GM12878 (cell line): ENCODE measurements around the gene ATAD3A. TPM values are rescaled to one million over a fixed set of nuclear protein-coding genes. Genes with fewer than 3 reads are reported as not detected.
"Not testable (repeated sequence)": the region's sequence is repeated elsewhere in the genome, so short reads cannot be mapped to it uniquely, and the experiment has no call there.

Experiments
- ATAC-seq: fragments of 200-7000 bp; cut with Tn5 transposase; 3 replicates; pipeline ENCODE4 v1.9.1; 2020; ENCODE audit warnings: mild to moderate bottlenecking, moderate library complexity
- BruUV-seq: library from RNA; stranded (reverse); fragments of 400-500 nt; replicated peaks from 2 replicates; lab custom pipeline; 2021; lab: Mats Ljungman, UMichigan
- CTCF ChIA-PET: fragments of 300-600 bp; sonication (Branson Sonifier 250); formaldehyde crosslinking; extraction: SDS; loops from one replicate; lab custom pipeline; 2021; ENCODE audit warnings: inconsistent platforms; lab: Yijun Ruan, JAX
- POLR2A ChIA-PET: fragments of 350-600 bp; formaldehyde crosslinking; extraction: SDS; loops from one replicate; lab custom pipeline; 2021; ENCODE audit warnings: inconsistent platforms; lab: Charles Lee
- RAD21 ChIA-PET: fragments of 300-600 bp; sonication (Branson Sonifier 250); formaldehyde crosslinking; loops from one replicate; lab custom pipeline; 2023; ENCODE audit warnings: antibody characterized with exemption; ENCODE audit not compliant: unreplicated experiment; lab: Charles Lee
- SMC1A ChIA-PET: fragments of 300-600 bp; sonication (Branson Sonifier 250); formaldehyde crosslinking; loops from one replicate; lab custom pipeline; 2023; ENCODE audit not compliant: unreplicated experiment, uncharacterized antibody; lab: Charles Lee
- DNase-seq: peaks from one replicate; pipeline ENCODE4 v3.0.0-alpha.2; 2011; ENCODE audit warnings: low read depth, low spot score
- FAIRE-seq: peaks from 3 replicates; lab custom pipeline; 2011; peaks lifted over from hg19 to GRCh38; lab: Jason Lieb, UNC
- H2AFZ ChIP-seq: 2 replicates; pipeline ENCODE4 v1.6.0; 2011; ENCODE audit warnings: low read depth, low read length, control low read depth; ENCODE audit not compliant: control insufficient read depth
- H3K27ac ChIP-seq: 2 replicates; pipeline ENCODE4 v1.5.1; 2011; ENCODE audit warnings: control low read depth; ENCODE audit not compliant: control insufficient read depth, insufficient read depth
- H3K27me3 ChIP-seq, 2 experiments: replicated peaks in 1 of 2; 2 replicates each; pipeline versions ENCODE4 v1.6.0 to v1.6.1; 2011; ENCODE audit warnings: low read length in 1 of 2; ENCODE audit not compliant: control insufficient read depth in 2 of 2, insufficient read depth in 2 of 2
- H3K36me3 ChIP-seq, 2 experiments: 2 replicates each; pipeline ENCODE4 v1.5.1; 2011; ENCODE audit warnings: low read length in 1 of 2; ENCODE audit not compliant: control insufficient read depth in 2 of 2, insufficient read depth in 2 of 2
- H3K4me1 ChIP-seq: 2 replicates; pipeline ENCODE4 v1.6.1; 2011; ENCODE audit warnings: mild to moderate bottlenecking, low read length, moderate library complexity, mixed read lengths; ENCODE audit not compliant: control insufficient read depth, insufficient read depth
- H3K4me2 ChIP-seq: 2 replicates; pipeline ENCODE4 v1.6.0; 2011; ENCODE audit warnings: control low read depth; ENCODE audit not compliant: control insufficient read depth, insufficient read depth
- H3K4me3 ChIP-seq: fragments of 200-600 bp; sonication (generic); 2 replicates; pipeline ENCODE4 v1.5.1; 2016
- H3K79me2 ChIP-seq: 2 replicates; pipeline ENCODE4 v1.6.0; 2011; ENCODE audit warnings: low read length; ENCODE audit not compliant: control insufficient read depth, insufficient read depth
- H3K9ac ChIP-seq: 2 replicates; pipeline ENCODE4 v1.8.0; 2011; ENCODE audit warnings: low read length, control low read depth, mixed read lengths; ENCODE audit not compliant: control insufficient read depth, insufficient read depth
- H3K9me3 ChIP-seq: replicated peaks from 3 replicates; pipeline ENCODE4 v1.5.1; 2011; ENCODE audit warnings: mild to moderate bottlenecking, low read length; ENCODE audit not compliant: control insufficient read depth, insufficient read depth
- H4K20me1 ChIP-seq: 2 replicates; pipeline ENCODE4 v1.6.0; 2011; ENCODE audit not compliant: control insufficient read depth, insufficient read depth
- ATF7 ChIP-seq: fragments of 450-650 bp; IDR thresholded peaks from 2 replicates; pipeline ENCODE4 v1.6.1; 2016; ENCODE audit warnings: low read depth, mild to moderate bottlenecking
- BCL3 ChIP-seq: IDR thresholded peaks from 2 replicates; pipeline ENCODE4 v1.6.1; 2011; ENCODE audit warnings: borderline replicate concordance, low read depth, mild to moderate bottlenecking, moderate library complexity, low read length; ENCODE audit not compliant: insufficient read depth, poor library complexity, severe bottlenecking
- CBX5 ChIP-seq: sonication (generic); IDR thresholded peaks from 2 replicates; pipeline ENCODE4 v1.6.1; 2016; ENCODE audit warnings: low read depth, moderate library complexity, mild to moderate bottlenecking, inconsistent platforms
- FOS ChIP-seq: IDR thresholded peaks from 3 replicates; pipeline ENCODE4 v1.6.1; 2011; ENCODE audit warnings: borderline replicate concordance; ENCODE audit not compliant: insufficient read length; ENCODE audit errors: extremely low read depth
- GABPA ChIP-seq: IDR thresholded peaks from 2 replicates; pipeline ENCODE4 v1.6.1; 2014; ENCODE audit warnings: antibody characterized with exemption, low read depth, mild to moderate bottlenecking, inconsistent platforms
- HCFC1 ChIP-seq: fragments of 150-350 bp; IDR thresholded peaks from 2 replicates; pipeline ENCODE4 v1.6.1; 2014; ENCODE audit warnings: low read length
- IKZF2 ChIP-seq, 2 experiments: fragments of 450-650 bp; IDR thresholded peaks; 2 replicates each; pipeline ENCODE4 v1.6.1; 2017; ENCODE audit warnings: mild to moderate bottlenecking in 2 of 2, moderate library complexity in 2 of 2
- IRF5 ChIP-seq: fragments of 450-650 bp; IDR thresholded peaks from 2 replicates; pipeline ENCODE4 v1.6.1; 2017; ENCODE audit warnings: borderline replicate concordance
- JUND ChIP-seq: IDR thresholded peaks from 2 replicates; pipeline ENCODE4 v1.6.1; 2012; ENCODE audit warnings: low read depth, mild to moderate bottlenecking, low read length, improper control_type of control experiment, moderate library complexity
- LARP7 ChIP-seq: fragments of 450-650 bp; IDR thresholded peaks from 2 replicates; pipeline ENCODE4 v1.6.1; 2017; ENCODE audit warnings: mild to moderate bottlenecking
- NFYA ChIP-seq: IDR thresholded peaks from 2 replicates; pipeline ENCODE4 v1.6.1; 2011; ENCODE audit warnings: low read depth, mild to moderate bottlenecking, low read length, improper control_type of control experiment, borderline replicate concordance
- NR2C1 ChIP-seq: fragments of 450-650 bp; IDR thresholded peaks from 2 replicates; pipeline ENCODE4 v1.6.1; 2017; ENCODE audit warnings: antibody characterized with exemption, mild to moderate bottlenecking, moderate library complexity
- RUNX3 ChIP-seq: IDR thresholded peaks from 2 replicates; pipeline ENCODE4 v1.6.1; 2012; ENCODE audit warnings: low read length, inconsistent platforms
- ZNF592 ChIP-seq: fragments of 450-650 bp; IDR thresholded peaks from 2 replicates; pipeline ENCODE4 v1.6.1; 2017; ENCODE audit warnings: mild to moderate bottlenecking, moderate library complexity
- WGBS: methylation state at CpG from one replicate; pipeline ENCODE4 v1.1.6; 2016; ENCODE audit warnings: low lambda C conversion rate; ENCODE audit not compliant: insufficient replicate concordance, insufficient coverage; ENCODE audit errors: missing lambda C conversion rate; 5-methylcytosine and 5-hydroxymethylcytosine counted together
- in situ Hi-C: fragments of 300-500 bp; cut with MboI; formaldehyde crosslinking; loops from 9 replicates; pipeline ENCODE4 v1.14.3; 2018; ENCODE audit warnings: mixed read lengths
- intact Hi-C: fragments of 100-400 bp; cut with micrococcal nuclease; formaldehyde crosslinking; loops from one replicate; pipeline ENCODE4 v1.14.2; 2022; ENCODE audit not compliant: unreplicated experiment
- polyA plus RNA-seq, 11 experiments: library from polyadenylated mRNA; depleted of rRNA in 4 of 11; unstranded in 6 of 11; stranded (reverse) in 5 of 11; fragments of >200 nt; fragmentation: Nextera tagmentation in 4 of 11; fragmentation: Illumina TruSeq in 1 of 11; extraction: Ambion mirVana in 4 of 11; extraction: Trizol in 1 of 11; gene quantifications; 1 replicate in 1 of 11; 2 replicates in 10 of 11; pipeline versions ENCODE4 v1.2.1 to v1.2.3, GENCODE V29; 2011 to 2016; ENCODE audit warnings: inconsistent platforms in 2 of 11, missing spikeins in 2 of 11, low read depth in 1 of 11
- total RNA-seq, 4 experiments: library from RNA; depleted of rRNA in 3 of 4; stranded (reverse); fragments of >200 nt in 3 of 4; fragmentation: Illumina TruSeq in 1 of 4; extraction: Trizol in 1 of 4; gene quantifications; 2 replicates each; pipeline versions ENCODE4 v1.2.1 to v1.2.3, GENCODE V29; 2013 to 2021

ATAD3A gene
- total and polyA plus RNA-seq, 10 of the 15 experiments (the other 5 are each of a cell fraction or from before 2014, with no cell fraction given): 0.05 to 93.5 (median 38.9) TPM

- TF ChIP-seq ZNF592 (no peak), BCL3 (no peak), JUND (no peak), IRF5 (no peak), LARP7 (no peak), CBX5 (no peak), GABPA (no peak), NFYA (no peak), ATF7 (no peak), HCFC1 (no peak), RUNX3 (no peak), IKZF2 (IDR thresholded peaks at IDR 0.05) (no peak), FOS (no peak), NR2C1 (no peak)
Observed at GRCh38 chr1:1463312-1463711, 48.6 kb upstream of the ATAD3A start (continued).

GRCh38 chr1:1468196-1468985 lies 43.6 kb upstream of the ATAD3A start:
- H3K36me3 ChIP-seq, POLR2A ChIA-PET, H3K4me3 ChIP-seq, H4K20me1 ChIP-seq, H3K9me3 ChIP-seq, H3K4me2 ChIP-seq, H3K27me3 ChIP-seq, in situ Hi-C loops, SMC1A ChIA-PET, BruUV-seq, H3K27ac ChIP-seq, H2AFZ ChIP-seq, RAD21 ChIA-PET, CTCF ChIA-PET, ATAC-seq, intact Hi-C loops, H3K9ac ChIP-seq, FAIRE-seq, H3K4me1 ChIP-seq, DNase-seq: not testable (repeated sequence)
- 78% methylated on average over 25 of the region's 44 CpGs for WGBS
- peaks cover 19% of the 10 kb centered on the region for H3K79me2 ChIP-seq
